GM19438 (cell line): ENCODE results near the gene MSANTD1.

Experiments used
- ATAC-seq: cut with Tn5 transposase; IDR thresholded peaks from one replicate; pipeline ENCODE4 v1.9.1; 2021; ENCODE audit warnings: low read depth; ENCODE audit not compliant: unreplicated experiment

The MSANTD1 gene

DNA sequence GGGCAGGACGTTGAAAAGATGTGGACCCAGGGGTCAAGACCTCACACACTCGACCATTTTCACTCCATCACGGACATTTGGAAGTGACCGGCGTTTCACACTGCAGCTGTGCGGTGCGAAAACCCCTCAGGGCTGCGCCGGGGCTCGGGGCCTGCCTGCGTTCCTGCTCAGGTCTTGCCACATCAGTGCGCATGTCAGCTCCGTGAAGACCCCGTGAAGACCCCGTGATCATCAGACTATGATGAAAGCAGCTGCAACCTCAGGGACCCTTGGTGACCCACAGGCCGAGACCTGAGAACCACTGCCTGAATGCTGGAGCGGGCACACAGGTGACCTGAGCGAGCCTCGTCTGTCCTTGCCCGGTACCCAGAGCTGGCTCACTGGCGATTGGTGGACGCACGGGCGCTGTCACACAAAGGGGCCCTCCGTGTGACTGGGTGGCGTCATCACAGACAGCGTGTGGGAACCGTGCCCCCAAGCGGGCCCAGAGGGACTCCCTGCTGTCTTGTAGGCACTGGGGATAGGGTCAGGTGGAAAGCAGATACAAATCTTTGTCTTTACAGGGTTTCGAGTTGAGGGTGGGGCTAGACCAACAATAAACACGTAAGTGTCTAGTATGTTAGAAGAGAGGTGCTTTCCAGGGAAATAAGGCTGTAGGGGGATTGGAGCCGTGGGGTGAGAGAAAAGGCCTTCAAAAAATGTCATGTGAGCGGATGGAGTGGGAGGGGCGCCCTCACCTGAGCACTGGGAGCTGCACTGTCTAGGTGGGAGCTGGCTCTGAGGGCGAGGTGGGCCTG is 12.7 kb downstream of the MSANTD1 start:
- no peak for ATAC-seq

DNA sequence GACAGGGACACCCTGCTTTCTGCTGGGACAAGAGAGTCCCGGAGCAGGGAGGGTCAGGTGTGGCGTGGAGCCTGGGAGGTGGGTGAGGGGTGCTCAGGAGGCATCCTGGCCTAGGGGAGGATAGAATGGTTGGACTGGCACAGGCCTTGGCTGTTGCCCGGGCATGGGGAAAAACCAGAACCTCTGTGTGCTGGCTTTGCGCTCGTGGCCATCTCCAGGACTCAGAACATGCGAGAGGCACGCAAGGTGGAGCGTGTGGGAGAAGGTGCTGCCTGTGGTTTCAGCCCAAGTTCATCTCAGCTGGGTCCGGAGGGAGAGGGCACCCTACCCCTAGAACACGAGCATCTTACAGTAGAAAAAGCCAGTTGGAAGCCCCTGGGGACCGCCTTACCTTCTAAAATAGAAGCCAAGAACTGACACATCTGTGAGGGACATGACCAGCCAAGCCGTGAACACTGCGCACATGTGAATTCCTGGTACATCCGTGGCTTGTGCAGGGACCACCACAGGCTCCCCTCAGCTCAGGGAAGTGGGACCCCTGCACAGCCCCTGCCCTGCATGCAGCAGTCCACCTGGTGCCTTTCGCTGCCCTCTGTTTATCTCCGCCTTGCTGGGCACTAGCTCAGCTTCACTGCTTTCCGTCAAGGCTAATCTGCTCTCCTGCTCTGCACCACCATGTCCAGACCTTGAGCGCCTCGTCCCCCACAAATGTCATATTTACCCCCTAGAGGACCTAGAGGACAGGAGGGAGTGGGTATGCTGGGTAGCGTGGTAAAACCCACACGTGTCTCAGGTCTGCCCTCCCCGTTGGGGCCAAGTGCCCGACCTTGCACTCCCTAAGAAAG is 13.5 kb downstream of the MSANTD1 start:
- no peak for ATAC-seq

DNA sequence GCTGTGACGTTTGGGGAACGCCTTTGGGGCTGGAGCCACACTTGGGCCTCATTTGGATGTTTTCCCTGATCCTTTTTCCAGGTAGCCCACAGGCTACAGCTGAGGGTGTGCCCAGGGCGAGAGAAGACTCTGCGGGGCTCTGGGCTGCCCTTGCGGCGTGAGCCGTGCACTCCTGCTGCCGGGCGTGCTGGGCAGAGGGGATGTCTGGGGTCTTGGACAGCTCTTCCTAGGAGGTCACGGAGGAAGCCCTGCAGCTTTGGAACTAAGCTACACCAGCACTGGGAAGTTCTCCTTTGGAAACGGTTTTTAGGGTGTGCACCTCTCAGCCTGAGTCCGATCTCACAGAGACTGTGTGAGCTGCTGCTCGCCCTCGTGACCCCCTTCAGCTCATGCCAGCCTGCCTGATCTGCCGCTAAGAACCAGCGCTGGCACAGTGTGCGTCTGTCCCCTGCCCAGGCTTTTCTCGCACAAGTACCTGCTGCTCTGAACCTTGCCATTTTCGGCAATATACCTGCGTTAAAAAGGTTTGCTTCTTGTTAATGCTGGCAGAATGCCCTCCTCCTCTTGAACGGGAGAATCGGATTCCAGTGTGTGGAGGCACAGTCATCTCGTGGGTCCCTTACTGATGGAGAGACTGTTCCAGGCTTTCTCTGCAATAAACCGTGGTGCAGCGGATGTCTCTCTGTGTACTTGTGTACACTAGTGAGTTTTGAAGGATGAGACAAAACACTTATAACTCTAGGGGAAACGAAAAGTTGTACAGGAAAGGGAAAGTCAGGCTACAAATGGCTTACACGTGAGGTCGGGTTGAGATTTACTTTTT is 14.3 kb downstream of the MSANTD1 start:
- ATAC-seq: no peak

DNA sequence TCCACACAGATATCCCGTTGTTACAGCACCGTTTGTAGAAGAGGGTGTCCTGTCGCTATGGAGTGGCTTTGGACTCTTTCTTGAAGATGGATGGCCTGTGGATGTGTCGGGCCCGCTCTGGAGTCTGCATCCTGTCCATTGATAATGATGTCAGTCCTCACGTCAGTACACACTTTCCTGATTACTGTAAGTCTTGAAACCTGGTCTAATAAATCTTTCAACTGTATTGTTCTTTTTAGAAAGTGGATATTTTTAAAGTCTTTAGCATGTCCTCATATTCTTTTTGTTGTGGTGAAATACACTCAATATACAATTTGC is 14.9 kb downstream of the MSANTD1 start:
- ATAC-seq: no peak

DNA sequence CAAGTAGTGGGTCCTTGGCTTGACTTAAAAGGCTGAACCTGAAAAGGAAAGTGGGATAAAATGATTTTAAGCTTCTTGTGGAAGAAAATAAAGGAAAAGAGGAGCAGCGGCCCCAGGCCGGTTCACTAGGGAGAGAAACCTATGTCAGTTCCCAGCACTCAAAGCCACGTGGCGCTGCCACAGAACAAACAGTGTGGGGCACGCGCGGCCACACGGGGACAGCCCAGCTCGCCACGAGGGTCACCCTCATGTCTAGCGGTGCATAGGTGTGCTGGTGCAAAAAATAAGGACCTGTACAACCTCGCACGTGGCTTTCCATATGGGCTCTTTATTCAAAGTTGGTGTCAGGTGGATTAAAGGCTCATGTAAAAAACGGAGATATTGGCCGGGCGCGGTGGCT is 17.1 kb downstream of the MSANTD1 start:
- ATAC-seq: no peak

DNA sequence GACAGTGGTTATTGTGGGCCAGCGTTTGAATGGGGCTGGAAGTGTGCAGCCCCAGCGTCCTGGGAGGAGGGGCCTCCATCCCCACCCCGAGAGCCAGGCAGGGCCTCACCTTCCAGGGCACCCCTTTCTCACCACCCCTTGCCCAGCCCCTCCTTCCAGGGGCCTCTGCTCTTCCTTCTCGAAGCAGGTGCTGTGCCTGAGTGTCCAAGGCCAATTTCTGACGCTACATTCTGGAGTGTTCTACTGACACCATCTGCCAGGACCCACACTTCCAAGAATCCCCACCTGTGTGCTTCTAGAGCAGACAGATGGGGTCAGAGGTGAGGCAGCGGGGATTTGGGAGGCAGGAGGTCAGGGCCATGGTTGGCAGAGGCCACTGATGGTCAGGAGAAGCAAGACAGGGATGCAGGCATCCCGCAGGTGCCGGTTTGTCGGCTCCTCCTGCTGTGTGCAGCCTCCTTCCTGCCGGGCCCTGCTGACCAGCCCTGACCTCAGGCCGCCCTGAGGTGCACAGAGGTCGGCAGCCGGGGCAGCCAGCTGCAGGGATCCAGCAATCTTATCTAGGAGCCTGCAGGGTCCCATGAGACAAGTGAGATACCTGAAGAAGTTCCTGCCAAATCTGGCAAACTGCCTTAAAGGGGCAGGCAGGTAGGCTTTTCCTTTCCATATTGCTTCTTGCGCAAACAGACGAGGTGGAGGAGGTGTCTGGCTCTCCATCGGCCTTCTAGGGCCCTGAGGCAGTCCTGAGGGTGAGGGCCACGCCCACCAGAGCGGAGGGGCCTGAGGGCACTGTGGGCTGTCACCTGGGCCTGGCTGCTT is 18.8 kb downstream of the MSANTD1 start:
- ATAC-seq: no peak

DNA sequence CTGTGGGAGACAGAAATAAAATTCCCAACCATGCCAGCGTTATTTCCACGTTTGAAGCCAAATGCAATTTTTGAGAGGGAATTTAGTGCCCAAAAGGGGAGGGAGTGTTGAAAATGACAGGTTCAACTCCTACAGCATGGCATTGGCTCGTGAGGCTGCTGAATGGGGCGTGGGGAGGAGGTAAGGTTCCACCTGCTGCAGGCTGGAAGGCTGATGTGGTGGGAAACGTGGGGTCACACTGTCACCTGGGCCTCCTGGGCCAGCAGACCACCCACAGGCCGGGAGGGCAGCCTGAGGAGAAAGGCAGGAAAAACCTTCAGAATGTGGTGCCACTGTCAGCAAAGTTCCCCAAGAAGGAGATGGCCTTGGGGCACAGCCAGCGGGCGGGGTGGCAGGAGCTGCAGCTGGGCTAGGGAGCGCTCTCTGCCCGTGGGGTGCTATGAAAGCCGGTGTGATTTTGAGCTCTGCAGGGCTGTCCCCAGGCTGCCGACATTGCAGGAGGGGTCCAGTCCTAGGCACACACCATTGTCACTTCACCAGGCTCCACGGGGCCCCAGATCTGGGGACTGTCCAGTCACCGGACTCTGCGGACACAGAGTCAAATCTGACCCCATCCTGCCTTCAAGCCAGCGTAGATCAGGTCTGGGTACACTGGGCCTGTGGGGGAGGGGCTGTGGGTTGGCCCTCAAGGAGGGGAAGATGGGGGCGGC is 19.6 kb downstream of the MSANTD1 start:
- ATAC-seq: no peak

DNA sequence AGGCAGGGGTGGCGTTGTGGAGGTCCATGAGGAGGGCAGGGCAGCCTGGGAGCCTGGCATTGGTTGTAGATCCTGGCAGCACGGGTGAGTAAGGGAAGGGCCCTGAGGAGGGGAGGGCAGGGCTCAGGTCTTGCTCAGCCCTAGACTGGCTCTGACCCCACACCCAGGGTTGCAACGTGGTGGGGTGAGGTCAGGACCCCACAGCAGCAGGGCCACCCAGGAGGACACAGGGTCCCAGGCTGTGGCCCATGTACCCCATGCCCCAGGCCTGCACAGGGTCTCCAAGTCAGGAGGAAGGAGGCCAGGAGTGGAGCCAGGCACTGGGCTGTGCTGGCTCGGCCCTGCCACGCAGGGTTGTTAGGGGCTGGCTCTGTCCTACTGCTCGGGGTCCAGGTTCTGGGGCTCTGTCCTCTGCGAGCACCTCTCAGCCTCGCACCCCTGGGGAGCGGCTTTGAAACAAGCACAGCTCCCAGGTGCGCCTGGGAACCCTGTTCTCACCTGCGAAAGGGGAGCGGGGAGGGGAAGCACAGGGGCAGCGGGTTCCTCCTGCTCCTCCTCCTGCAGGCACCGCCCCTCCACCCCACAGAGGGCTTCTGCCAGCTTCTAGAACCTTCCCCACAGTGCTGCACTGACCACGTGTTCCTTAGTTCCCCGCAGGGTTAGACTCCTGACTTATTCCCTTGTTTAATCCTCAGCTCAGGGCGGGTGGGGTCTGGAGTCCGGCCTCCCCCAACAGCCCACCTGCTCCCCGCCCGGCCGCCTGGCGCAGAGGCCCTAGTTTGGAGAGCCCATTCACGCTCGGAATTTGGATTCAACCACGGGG is 20.4 kb downstream of the MSANTD1 start:
- no peak for ATAC-seq

DNA sequence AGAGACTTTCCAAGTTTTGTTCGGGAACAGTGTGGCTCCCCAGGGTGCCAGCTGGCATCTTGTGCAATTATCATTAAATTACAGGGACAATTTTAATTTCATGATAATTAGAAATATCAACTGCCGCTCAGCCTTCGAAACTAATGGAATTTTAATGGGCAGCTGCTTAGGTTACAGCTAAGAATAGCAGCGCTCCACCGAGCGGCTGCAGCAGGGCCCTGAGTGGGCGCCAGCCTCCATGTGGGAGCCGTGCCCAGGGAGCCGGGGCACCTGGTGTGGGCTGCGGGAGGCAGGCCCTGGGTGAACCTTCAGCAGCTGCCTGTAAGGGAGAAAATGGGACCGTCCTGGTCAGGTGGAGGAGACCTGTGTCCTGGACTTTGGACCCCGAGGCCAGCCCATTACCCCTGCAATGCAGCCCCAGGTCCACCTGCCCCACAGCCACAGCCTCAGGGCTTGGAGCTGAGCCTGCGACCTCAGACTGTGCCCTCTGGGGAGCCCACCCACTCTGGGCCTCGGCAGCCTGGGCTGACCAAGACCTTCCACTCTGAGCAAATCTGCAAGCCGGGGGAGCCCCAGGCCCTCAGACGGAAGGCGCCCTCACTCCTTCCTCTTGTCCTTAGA is 21.1 kb downstream of the MSANTD1 start:
- no peak for ATAC-seq

DNA sequence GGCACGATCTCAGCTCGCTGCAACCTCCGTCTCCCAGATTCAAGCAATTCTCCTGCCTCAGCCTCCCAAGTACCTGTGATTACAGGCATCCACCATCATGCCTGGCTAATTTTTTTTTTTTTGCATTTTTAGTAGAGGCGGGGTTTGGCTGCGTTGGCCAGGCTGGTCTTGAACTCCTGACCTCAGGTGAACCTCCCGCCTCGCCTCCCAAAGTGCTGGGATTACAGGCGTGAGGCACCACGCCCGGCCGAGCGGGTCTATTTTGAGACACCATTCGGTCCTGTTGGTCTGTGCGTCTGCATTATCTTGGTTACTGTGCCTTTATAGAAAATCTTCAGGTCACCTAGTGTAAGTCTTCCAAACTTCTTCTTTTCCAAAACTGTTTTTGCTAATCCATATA is 22.2 kb downstream of the MSANTD1 start:
- ATAC-seq: no peak

DNA sequence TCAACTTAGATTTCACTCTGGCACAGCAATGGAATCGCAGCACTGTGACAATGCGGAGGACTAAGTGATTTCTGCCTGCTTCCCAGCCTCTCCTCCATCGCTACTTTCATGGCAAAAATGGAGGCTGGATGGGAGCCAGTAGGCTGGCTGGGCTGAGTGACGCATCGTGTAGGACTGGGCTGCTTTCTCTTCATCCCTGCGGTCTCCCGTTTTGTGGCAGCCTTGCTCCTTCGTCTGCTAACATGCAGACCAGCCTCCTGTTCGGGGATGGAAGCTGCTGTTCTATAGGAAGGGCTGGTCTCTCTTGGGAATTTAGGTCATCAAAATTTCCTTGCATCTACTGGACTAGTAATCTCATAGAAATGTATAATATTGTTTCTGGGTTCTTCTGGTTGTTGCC is 28.0 kb downstream of the MSANTD1 start:
- no peak for ATAC-seq

DNA sequence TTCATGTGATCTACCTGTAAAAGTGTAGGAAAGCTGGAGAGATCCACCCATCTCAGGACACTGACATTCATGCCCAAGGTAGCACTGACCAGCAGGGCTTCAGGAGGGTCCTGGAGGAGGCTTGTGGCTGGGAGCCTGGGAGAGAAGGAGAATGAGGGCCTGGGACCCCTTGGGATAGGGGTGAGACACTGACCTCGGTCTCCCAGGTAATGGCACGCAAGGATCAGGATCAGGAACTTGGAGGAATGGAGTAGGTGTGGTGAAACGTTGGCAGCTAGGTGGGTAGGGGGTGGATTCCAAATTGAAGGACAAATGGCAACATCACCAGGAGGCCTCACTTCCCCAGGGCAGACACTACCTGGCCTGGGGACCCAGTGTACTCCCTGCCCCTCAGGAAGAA is 31.5 kb downstream of the MSANTD1 start:
- no peak for ATAC-seq

DNA sequence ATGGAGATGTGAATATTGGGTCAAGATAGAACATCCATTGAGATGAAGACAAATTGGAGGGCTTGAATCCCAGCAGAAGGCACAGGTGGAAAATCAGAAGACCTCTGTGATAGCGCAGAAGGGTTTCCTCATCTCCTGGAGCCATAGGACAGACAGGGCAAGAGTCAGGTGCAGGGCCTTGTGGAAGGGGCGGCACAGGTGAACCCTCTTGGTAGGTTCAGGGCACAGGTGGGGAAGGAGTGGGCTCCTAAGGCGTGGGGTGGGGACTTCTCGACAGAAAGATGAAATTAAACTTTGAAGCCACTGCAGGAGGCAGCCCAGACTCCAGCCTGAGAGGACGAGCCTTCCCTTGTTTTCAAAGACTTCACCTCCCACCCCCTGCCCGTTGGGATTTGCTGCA is 34.5 kb downstream of the MSANTD1 start:
- ATAC-seq: no peak

DNA sequence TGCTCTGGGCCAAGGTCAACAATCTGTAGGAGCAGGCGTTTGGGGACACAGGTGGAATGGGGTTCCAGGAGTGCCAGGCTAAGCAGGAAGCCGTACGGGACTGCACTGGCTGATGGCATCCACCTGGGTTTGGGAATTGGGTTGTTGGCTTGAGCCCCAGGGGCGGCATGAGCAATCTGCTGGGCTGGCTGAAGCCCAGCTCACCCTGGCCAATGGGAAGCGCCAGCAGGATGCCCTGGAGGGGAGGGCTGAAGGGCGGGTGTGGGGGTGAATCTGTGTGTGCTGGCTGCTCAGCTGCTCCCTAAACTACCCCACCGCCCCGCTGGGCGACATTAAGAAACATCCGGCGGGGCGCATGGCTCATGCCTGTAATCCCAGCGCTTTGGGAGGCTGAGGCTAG is 35.0 kb downstream of the MSANTD1 start:
- no peak for ATAC-seq

DNA sequence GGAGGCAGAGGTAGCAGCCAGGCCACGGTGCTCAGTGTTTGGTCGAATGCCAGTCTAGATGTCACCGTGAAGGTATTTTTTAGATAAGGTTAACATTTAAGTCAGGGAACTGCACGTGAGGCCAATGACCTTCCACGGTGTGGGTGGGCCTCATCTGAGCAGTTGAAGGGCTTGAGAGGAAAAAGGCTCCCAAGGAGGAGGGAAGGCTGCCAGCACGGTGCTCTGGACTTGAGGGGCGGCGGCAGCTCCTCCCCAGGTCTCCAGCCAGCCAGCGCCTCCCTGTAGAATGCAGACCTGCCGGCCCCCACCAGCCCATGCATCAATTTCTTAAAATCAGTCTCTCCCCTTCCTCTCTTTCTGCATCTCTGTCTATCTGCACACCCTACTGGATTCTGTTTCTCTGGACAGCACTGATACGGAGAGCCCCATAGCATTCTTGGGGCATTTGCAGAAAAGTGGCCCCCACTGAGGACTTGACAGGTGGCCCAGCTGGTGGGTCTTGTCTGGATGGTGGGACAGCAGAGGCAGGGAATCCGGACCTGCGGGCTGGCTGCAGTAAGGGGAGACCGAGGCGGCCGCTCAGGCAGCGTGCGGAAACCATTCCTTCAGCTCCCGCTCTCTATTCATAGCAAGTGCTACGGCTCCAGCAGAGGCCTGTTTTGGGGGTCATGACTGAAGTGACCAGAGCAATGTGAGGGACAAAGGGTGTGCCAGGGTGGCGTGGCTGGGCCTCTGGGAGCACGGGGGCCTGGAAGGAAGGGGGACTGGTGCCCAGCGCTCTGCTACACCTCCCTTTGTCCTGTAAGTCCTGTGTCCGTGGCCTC is 36.0 kb downstream of the MSANTD1 start:
- ATAC-seq: no peak

DNA sequence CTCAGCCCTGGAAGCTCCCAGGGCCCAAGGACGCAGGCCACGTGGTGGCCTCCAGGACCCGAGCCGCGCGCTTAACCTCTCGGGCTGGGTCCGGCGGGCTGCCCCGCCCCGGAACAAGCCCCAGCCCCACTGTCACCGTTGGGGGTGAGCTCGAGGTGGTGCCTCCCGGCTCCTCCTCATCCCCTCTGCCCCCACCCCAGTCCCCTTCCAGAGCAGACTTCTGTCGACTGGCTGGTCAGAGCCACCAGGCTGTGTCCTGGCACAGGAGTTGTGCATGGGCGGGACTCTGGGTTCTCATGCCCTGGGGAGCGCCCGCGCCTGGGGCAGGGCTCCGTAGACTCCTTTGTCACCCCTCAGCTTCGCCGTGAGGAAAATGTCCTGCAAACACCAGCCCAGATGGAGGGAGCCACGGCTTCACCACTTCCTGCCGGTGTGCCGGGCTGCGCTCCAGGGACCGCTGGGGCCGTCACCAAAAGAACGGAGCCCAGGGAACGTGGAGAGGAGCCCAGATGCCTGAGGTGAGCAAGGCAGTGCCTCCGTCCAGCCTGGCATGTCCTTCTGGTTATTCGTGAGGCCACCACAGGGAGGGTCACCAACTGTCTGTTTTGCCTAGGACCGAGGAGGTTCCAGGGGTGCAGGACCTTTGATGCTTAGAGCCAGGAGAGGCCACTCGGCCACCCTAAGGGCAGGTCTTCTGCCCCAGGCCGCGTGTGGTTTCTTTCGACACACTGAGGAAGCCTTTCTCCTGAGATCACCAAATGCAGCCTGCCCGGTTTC is 36.8 kb downstream of the MSANTD1 start:
- ATAC-seq: peak; percentile 89
